Gastrocnemius medialis (tissue), 4 donors: ENCODE data around the gene HSD17B4. TPM values are rescaled to one million over a fixed set of nuclear protein-coding genes. Genes with fewer than 3 reads are reported as not detected.
"Not testable (repeated sequence)": the region's sequence is repeated elsewhere in the genome, so short reads cannot be mapped to it uniquely, and the experiment has no call there.

ENCODE experiments used
- ATAC-seq, 2 donors: fragments of 150-250 bp; one replicate each; pipeline ENCODE4 v1.9.1; 2016
- DNase-seq, 2 donors: peaks; one replicate each; pipeline ENCODE4 v3.0.0-alpha.2; 2019
- H3K27ac ChIP-seq, 4 donors: fragments of 200-600 bp; sonication (generic); 1 replicate in 1 of 4; 2 replicates in 3 of 4; pipeline ENCODE4 v1.5.1; 2016 to 2018; ENCODE audit warnings: mild to moderate bottlenecking in 2 of 4, moderate library complexity in 1 of 4
- H3K27me3 ChIP-seq, 3 donors: fragments of 200-600 bp; sonication (generic) in 2 of 3; 1 replicate in 1 of 3; 2 replicates in 2 of 3; pipeline versions ENCODE4 v1.5.1 to v1.6.0; 2016 to 2019; ENCODE audit warnings: mild to moderate bottlenecking in 1 of 3, moderate library complexity in 1 of 3
- H3K36me3 ChIP-seq, 2 donors: fragments of 200-600 bp; sonication (generic) in 1 of 2; one replicate each; pipeline ENCODE4 v1.5.1; 2017 to 2018
- H3K4me1 ChIP-seq, 2 donors: fragments of 200-600 bp; sonication (generic) in 1 of 2; one replicate each; pipeline ENCODE4 v1.5.1; 2016 to 2017; ENCODE audit warnings: mild to moderate bottlenecking in 2 of 2
- H3K4me3 ChIP-seq, 4 donors: fragments of 200-600 bp; sonication (generic) in 3 of 4; 1 replicate in 1 of 4; 2 replicates in 3 of 4; pipeline ENCODE4 v1.5.1; 2016 to 2019; ENCODE audit warnings: mild to moderate bottlenecking in 2 of 4
- H3K9me3 ChIP-seq, 3 donors: fragments of 200-600 bp; sonication (generic) in 2 of 3; 1 replicate in 1 of 3; 2 replicates in 2 of 3; pipeline ENCODE4 v1.5.1; 2016 to 2019
- POLR2A ChIP-seq, 2 donors: fragments of 450-650 bp; IDR thresholded peaks; one replicate each; pipeline ENCODE4 v1.6.1; 2017; ENCODE audit warnings: antibody characterized with exemption in 2 of 2, mild to moderate bottlenecking in 2 of 2, moderate library complexity in 2 of 2
- in situ Hi-C, 4 donors: fragments of 200-750 bp; cut with MboI; loops; one replicate each; pipeline versions ENCODE4 v1.15.0 to v1.8.0; 2017; ENCODE audit warnings: low sequenced_read_pairs in 4 of 4
- intact Hi-C: fragments of 100-400 bp; cut with DNase I; formaldehyde crosslinking; loops from one replicate; pipeline ENCODE4 v1.15.1; 2023; ENCODE audit warnings: low total_unique reads
- total RNA-seq, 4 donors: library from RNA; depleted of rRNA; stranded (reverse); fragments of >200 nt; gene quantifications; one replicate each; pipeline versions ENCODE4 v1.1.0 to v1.2.3, GENCODE V29; 2016
- TF ChIP-seq, protein P1 (sequence below), 5 experiments: fragments of 450-650 bp in 3 of 5; fragments of 200-600 bp in 2 of 5; sonication (generic) in 2 of 5; IDR thresholded peaks in 4 of 5; conservative IDR thresholded peaks in 1 of 5; 1 replicate in 4 of 5; 2 replicates in 1 of 5; pipeline ENCODE4 v1.5.1; 2016 to 2019; ENCODE audit warnings: antibody characterized with exemption in 5 of 5, mild to moderate bottlenecking in 3 of 5, moderate library complexity in 3 of 5

The HSD17B4 gene
- total RNA-seq, 4 donors from 2014 or later, result 60.9 to 200 (median 83.1) TPM

DNA sequence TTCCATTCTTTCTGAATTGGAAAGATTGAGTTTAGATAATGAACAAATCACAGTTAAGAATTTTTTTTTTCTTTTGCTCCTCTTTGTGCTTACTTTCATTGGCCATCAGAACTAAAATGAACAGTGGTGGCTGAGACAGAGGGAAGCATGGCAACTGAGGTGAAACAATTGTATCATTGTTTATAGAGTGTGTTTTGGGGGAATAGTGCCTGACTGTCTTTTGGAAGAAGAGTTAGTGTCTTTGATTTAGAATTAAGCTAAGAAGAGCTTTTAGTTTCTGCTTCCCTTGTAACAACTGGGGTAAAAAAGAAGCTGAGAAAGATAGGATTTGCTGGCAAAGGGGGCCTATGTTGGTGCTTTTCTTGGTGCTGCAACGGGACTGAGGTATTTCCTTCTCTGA, 24.0 kb downstream of the HSD17B4 start:
- Histone ChIP-seq H3K9me3 (no peaks in the 10 kb centered on the region), H3K4me3 (no peak overlapping the region), H3K27ac (no peak overlapping the region), H3K4me1 (no peaks in the 10 kb centered on the region), H3K27me3 (no peaks in the 10 kb centered on the region), H3K36me3 (peaks cover 3 to 63% of the 10 kb centered on the region in 2 donors)
- ATAC-seq (no peak), DNase-seq (no peak)
- intact Hi-C loops, result no loop called here
- TF ChIP-seq, protein P1, sequence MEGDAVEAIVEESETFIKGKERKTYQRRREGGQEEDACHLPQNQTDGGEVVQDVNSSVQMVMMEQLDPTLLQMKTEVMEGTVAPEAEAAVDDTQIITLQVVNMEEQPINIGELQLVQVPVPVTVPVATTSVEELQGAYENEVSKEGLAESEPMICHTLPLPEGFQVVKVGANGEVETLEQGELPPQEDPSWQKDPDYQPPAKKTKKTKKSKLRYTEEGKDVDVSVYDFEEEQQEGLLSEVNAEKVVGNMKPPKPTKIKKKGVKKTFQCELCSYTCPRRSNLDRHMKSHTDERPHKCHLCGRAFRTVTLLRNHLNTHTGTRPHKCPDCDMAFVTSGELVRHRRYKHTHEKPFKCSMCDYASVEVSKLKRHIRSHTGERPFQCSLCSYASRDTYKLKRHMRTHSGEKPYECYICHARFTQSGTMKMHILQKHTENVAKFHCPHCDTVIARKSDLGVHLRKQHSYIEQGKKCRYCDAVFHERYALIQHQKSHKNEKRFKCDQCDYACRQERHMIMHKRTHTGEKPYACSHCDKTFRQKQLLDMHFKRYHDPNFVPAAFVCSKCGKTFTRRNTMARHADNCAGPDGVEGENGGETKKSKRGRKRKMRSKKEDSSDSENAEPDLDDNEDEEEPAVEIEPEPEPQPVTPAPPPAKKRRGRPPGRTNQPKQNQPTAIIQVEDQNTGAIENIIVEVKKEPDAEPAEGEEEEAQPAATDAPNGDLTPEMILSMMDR (IDR thresholded peaks at IDR 0.05 in 4 of 5, conservative IDR thresholded peaks at IDR 0.05 in 1 of 5), result no peak
- TF ChIP-seq POLR2A (IDR thresholded peaks at IDR 0.05), result no peak
- in situ Hi-C loops, result no loop called here

DNA sequence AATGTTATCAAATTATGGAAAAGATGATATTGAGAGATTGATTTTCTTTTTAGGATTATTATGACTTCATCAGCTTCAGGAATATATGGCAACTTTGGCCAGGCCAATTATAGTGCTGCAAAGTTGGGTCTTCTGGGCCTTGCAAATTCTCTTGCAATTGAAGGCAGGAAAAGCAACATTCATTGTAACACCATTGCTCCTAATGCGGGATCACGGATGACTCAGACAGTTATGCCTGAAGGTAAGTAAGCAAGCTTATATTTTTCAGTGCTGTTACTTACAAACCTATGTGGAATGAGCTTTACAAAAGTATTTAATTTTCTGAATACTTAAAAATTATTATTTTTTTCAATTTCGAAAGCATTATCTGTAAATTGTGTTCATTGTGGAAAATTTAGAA, 26.5 kb downstream of the HSD17B4 start:
- in situ Hi-C loops, result no loop called here
- H3K9me3 ChIP-seq, result no peaks in the 10 kb centered on the region
- H3K27me3 ChIP-seq, result no peaks in the 10 kb centered on the region
- H3K4me1 ChIP-seq, result no peaks in the 10 kb centered on the region
- ATAC-seq (no peak), DNase-seq (no peak)
- intact Hi-C loops, result no loop called here
- H3K4me3 ChIP-seq, result no peak overlapping the region
- no peak overlapping the region for H3K27ac ChIP-seq
- H3K36me3 ChIP-seq, result peaks cover 3 to 70% of the 10 kb centered on the region in 2 donors
- TF ChIP-seq, protein P1 (IDR thresholded peaks at IDR 0.05 in 4 of 5, conservative IDR thresholded peaks at IDR 0.05 in 1 of 5), result no peak
- no peak for TF ChIP-seq POLR2A (IDR thresholded peaks at IDR 0.05)

DNA sequence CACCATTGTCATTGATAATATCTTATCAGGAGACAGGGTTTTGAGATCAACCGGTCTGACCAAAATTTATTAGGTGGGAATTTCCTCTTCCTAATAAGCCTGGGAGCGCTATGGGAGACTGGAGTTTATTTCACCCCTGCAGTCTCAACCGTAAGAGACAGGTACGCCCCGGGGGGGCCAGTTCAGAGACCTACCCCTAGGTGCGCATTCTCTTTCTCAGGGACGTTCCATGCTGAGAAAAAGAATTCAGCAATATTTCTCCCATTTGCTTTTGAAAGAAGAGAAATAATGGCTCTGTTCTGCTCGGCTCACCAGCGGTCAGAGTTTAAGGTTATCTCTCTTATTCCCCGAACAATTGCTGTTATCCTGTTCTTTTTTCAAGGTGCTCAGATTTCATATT, 28.3 kb downstream of the HSD17B4 start:
- in situ Hi-C loops, H3K27me3 ChIP-seq, H3K27ac ChIP-seq, DNase-seq, ATAC-seq, H3K4me1 ChIP-seq, H3K4me3 ChIP-seq, intact Hi-C loops, H3K9me3 ChIP-seq: not testable (repeated sequence)
- peaks cover 3 to 58% of the 10 kb centered on the region in 2 donors for H3K36me3 ChIP-seq

DNA sequence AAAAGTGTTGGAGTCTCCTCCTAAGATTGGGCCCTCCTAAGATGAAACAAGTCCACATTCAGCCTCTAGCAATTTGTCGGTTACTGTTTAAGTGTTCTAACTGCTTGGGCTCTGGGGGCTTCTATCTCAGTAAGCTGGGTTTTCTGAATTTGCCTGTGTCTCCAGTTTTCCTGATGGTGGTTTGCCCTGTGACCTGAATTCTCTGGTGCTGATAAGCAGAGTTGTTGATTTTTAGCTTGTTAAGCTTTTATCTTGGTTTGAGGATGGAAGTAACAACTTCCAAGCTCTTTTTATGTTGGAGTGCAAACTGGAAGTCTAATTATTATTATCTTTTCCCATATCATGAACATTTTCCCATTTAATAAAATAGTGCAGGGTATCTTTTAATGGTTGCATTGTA, 30.9 kb downstream of the HSD17B4 start:
- H3K27me3 ChIP-seq, result no peaks in the 10 kb centered on the region
- ATAC-seq (no peak), DNase-seq (no peak)
- no peaks in the 10 kb centered on the region for H3K4me1 ChIP-seq
- no peak overlapping the region for H3K4me3 ChIP-seq
- in situ Hi-C loops (no loop called here), intact Hi-C loops (no loop called here)
- H3K9me3 ChIP-seq, result no peaks in the 10 kb centered on the region
- no peak overlapping the region for H3K27ac ChIP-seq
- H3K36me3 ChIP-seq, result peaks cover 0 to 34% of the 10 kb centered on the region in 2 donors
- TF ChIP-seq POLR2A (IDR thresholded peaks at IDR 0.05), result no peak
- TF ChIP-seq, protein P1 (IDR thresholded peaks at IDR 0.05 in 4 of 5, conservative IDR thresholded peaks at IDR 0.05 in 1 of 5), result no peak

DNA sequence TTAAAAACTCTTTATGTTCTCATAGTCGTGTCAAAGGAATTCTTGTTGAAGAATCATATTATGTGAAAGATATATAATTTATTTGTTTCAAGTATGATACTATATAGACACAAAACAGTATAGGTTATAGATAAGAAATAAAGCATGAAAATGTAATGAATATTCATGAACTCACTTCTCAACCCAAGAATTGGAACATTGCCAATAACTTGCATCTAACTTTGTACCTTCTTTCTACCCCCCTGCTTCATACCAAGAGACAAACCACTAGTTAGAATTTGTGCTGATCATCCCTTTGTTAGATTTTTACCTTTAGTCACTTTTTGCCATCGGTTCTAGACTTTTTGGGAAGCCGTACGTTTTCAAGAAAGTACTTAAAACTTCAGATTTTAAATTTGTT, 32.6 kb downstream of the HSD17B4 start:
- no peak for TF ChIP-seq POLR2A (IDR thresholded peaks at IDR 0.05)
- TF ChIP-seq, protein P1 (IDR thresholded peaks at IDR 0.05 in 4 of 5, conservative IDR thresholded peaks at IDR 0.05 in 1 of 5), result no peak
- Histone ChIP-seq H3K4me1 (no peaks in the 10 kb centered on the region), H3K9me3 (no peaks in the 10 kb centered on the region), H3K27me3 (no peaks in the 10 kb centered on the region), H3K36me3 (peaks cover 0 to 26% of the 10 kb centered on the region in 2 donors), H3K4me3 (no peak overlapping the region), H3K27ac (no peak overlapping the region)
- intact Hi-C loops (no loop called here), in situ Hi-C loops (no loop called here)
- ATAC-seq, result no peak
- DNase-seq, result no peak
